GM12874 (cell line): ENCODE measurements around the gene CYP1B1.

Experiments used
- CTCF ChIP-seq: IDR thresholded peaks from 2 replicates; pipeline ENCODE4 v1.5.1; 2011; ENCODE audit warnings: low read depth, mild to moderate bottlenecking, control low read depth, low read length, moderate library complexity; ENCODE audit not compliant: insufficient read depth

The CYP1B1 gene

GRCh38 chr2:38116762-38117161, 40.8 kb upstream of the CYP1B1 start:
- no peak for TF ChIP-seq CTCF

- peak; percentile 96 for TF ChIP-seq CTCF
Measured at GRCh38 chr2:38115216-38116032, 39.5 kb upstream of the CYP1B1 start.

GRCh38 chr2:38113981-38114708, 38.2 kb upstream of the CYP1B1 start:
- TF ChIP-seq CTCF: no peak

GRCh38 chr2:38113051-38113450, 37.1 kb upstream of the CYP1B1 start:
- no peak for TF ChIP-seq CTCF

- no peak for TF ChIP-seq CTCF
Measured at GRCh38 chr2:38109732-38110181, 33.8 kb upstream of the CYP1B1 start.

GRCh38 chr2:38108907-38109731, 33.2 kb upstream of the CYP1B1 start:
- TF ChIP-seq CTCF: no peak
